Measurements from ENCODE around the gene ZNF175. TPM values are rescaled to one million over a fixed set of nuclear protein-coding genes. Genes with fewer than 3 reads are reported as not detected.

Gene ZNF175
- total RNA-seq: 10 to 100 TPM in 4 of 6 donors, 1 to 10 TPM in 2; 5.3 to 23.3 (median 12.0) TPM

- H3K27ac ChIP-seq: peak within 1 kb of the TSS; percentile 67 to 81 (median 79)
- TF ChIP-seq CTCF (IDR thresholded peaks at IDR 0.05): no peak
- TF ChIP-seq EP300 (IDR thresholded peaks at IDR 0.05): no peak
- TF ChIP-seq POLR2A (IDR thresholded peaks at IDR 0.05): peak in 1 of 4 donors; percentile 26
- peak; percentile 59 to 63 for TF ChIP-seq POLR2AphosphoS5 (IDR thresholded peaks at IDR 0.05)
- 0% methylated on average over 23 to 30 of the region's 30 CpGs for WGBS, 2 donors
- H3K27me3 ChIP-seq: no peaks in the 10 kb centered on the region
- ATAC-seq (ENCODE audit: low FRiP score in 2 of 2) (peak; percentile 97 to 98), DNase-seq (peak in 1 of 2 donors; percentile 94)
- H3K9me3 ChIP-seq: no peaks in the 10 kb centered on the region
- peaks cover 11 to 18% (median 16%) of the 10 kb centered on the region in 4 donors for H3K4me1 ChIP-seq
- peaks cover 0 to 26% (median 6%) of the 10 kb centered on the region in 4 donors for H3K36me3 ChIP-seq
- H3K4me3 ChIP-seq: peak within 1 kb of the TSS; percentile 64 to 84 (median 76)
These were observed at the start of gene ZNF175 for GRCh38 chr19:51570962-51571575. Gene ZNF175, plus strand, starts transcription at chr19:51571283. Its CDS starts 2,047 bp downstream, at chr19:51573330.

- no peak overlapping the region for H3K4me3 ChIP-seq
- 80 to 83% methylated on average over 2 of the region's 2 CpGs for WGBS, 2 donors
- no peaks in the 10 kb centered on the region for H3K27me3 ChIP-seq
- no peak overlapping the region for H3K27ac ChIP-seq
- no peaks in the 10 kb centered on the region for H3K4me1 ChIP-seq
- ATAC-seq (ENCODE audit: low FRiP score in 2 of 2) (no peak), DNase-seq (no peak)
- no peaks in the 10 kb centered on the region for H3K36me3 ChIP-seq
- no peaks in the 10 kb centered on the region for H3K9me3 ChIP-seq
- TF ChIP-seq POLR2AphosphoS5 (IDR thresholded peaks at IDR 0.05) (no peak), POLR2A (IDR thresholded peaks at IDR 0.05) (no peak), CTCF (IDR thresholded peaks at IDR 0.05) (no peak), EP300 (IDR thresholded peaks at IDR 0.05) (no peak)
These were observed 49.7 kb upstream of the ZNF175 start for GRCh38 chr19:51521357-51521756.

- 50 to 61% methylated on average over 2 of the region's 2 CpGs for WGBS, 2 donors
- no peaks in the 10 kb centered on the region for H3K27me3 ChIP-seq
- H3K27ac ChIP-seq: no peak overlapping the region
- DNase-seq (no peak), ATAC-seq (ENCODE audit: low FRiP score in 2 of 2) (no peak)
- no peaks in the 10 kb centered on the region for H3K36me3 ChIP-seq
- no peaks in the 10 kb centered on the region for H3K9me3 ChIP-seq
- H3K4me3 ChIP-seq: no peak overlapping the region
- no peaks in the 10 kb centered on the region for H3K4me1 ChIP-seq
- TF ChIP-seq POLR2AphosphoS5 (IDR thresholded peaks at IDR 0.05) (no peak), EP300 (IDR thresholded peaks at IDR 0.05) (no peak), CTCF (IDR thresholded peaks at IDR 0.05) (no peak), POLR2A (IDR thresholded peaks at IDR 0.05) (no peak)
These were observed 49.3 kb upstream of the ZNF175 start for GRCh38 chr19:51521781-51522180.

GRCh38 chr19:51524666-51525264 is 46.3 kb upstream of the ZNF175 start:
- TF ChIP-seq CTCF (IDR thresholded peaks at IDR 0.05) (no peak), EP300 (IDR thresholded peaks at IDR 0.05) (no peak), POLR2AphosphoS5 (IDR thresholded peaks at IDR 0.05) (no peak), POLR2A (IDR thresholded peaks at IDR 0.05) (no peak)

More at GRCh38 chr19:51524666-51525264, 46.3 kb upstream of the ZNF175 start:
- ATAC-seq (ENCODE audit: low FRiP score in 2 of 2) (no peak), DNase-seq (no peak)
- no peaks in the 10 kb centered on the region for H3K9me3 ChIP-seq
- no peaks in the 10 kb centered on the region for H3K27me3 ChIP-seq
- H3K4me3 ChIP-seq: no peak overlapping the region
- no peak overlapping the region for H3K27ac ChIP-seq
- 49 to 64% methylated on average over 7 to 8 of the region's 8 CpGs for WGBS, 2 donors
- H3K36me3 ChIP-seq: no peaks in the 10 kb centered on the region
- no peaks in the 10 kb centered on the region for H3K4me1 ChIP-seq
